ENCODE data around the gene ERBB4. TPM values are rescaled to one million over a fixed set of nuclear protein-coding genes. Genes with fewer than 3 reads are reported as not detected.

The ERBB4 gene
- total RNA-seq, 1 donor from 2014 or later = 9.9 TPM

- Histone ChIP-seq H3K9ac (ENCODE audit: low read depth in 1 of 3, low read length in 3 of 3) (no peak overlapping the region), H3K36me3 (ENCODE audit: control insufficient read depth in 3 of 3, insufficient read depth in 3 of 3, low read length in 3 of 3) (no peaks in the 10 kb centered on the region), H3K27ac (ENCODE audit: low read depth, low read length) (no peak overlapping the region), H3K4me3 (ENCODE audit: low read length in 3 of 3) (no peak overlapping the region), H3K9me3 (ENCODE audit: control insufficient read depth in 3 of 3, low read length in 3 of 3) (no peaks in the 10 kb centered on the region), H3K4me1 (ENCODE audit: control insufficient read depth in 3 of 3, insufficient read depth in 3 of 3, low read length in 3 of 3) (no peaks in the 10 kb centered on the region), H3K27me3 (ENCODE audit: control insufficient read depth in 3 of 3, insufficient read depth in 3 of 3, low read length in 3 of 3) (no peaks in the 10 kb centered on the region)
Measured at GRCh38 chr2:211748339-211748738, 790.3 kb downstream of the ERBB4 start.

DNA sequence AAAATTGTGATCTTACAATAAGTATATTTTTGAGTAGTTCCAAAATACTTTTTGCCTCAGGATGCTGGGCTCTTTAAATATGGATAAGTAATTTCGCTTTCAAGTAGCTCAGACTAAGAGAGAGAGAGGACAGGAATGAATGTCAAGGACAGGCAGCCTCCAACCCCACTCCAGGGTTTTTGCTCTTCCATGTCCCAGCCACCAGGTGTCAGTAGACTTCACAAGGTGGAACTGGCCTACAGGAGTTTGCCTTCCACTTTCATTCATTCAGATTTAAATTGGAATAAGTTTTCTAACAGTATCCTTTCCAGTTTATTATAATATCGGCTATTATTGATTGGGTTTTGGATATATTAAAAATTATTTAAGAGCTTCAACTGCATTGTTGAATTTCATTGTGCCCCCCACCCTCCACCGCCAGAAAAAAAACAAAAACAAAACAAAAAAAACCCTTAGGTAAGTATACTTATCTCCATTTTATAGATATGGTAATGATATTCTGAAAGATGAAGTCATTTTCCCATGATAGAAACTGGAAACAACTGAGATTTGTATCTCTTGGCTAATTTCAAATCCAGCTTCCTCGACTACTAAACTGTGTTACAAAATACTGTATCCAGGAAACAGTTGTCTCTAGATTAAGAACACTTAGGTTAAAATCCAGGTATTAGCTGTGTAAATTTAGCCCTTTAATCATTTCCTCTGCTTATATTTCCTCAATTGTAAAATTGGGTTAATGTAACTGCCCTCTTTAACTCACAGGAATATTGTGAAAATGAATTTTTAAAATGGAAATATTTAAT lies 793.1 kb downstream of the ERBB4 start:
- Histone ChIP-seq H3K9ac (ENCODE audit: low read depth in 1 of 3, low read length in 3 of 3) (no peak overlapping the region), H3K4me1 (ENCODE audit: control insufficient read depth in 3 of 3, insufficient read depth in 3 of 3, low read length in 3 of 3) (no peaks in the 10 kb centered on the region), H3K27ac (ENCODE audit: low read depth, low read length) (no peak overlapping the region), H3K36me3 (ENCODE audit: control insufficient read depth in 3 of 3, insufficient read depth in 3 of 3, low read length in 3 of 3) (no peaks in the 10 kb centered on the region), H3K4me3 (ENCODE audit: low read length in 3 of 3) (no peak overlapping the region), H3K27me3 (ENCODE audit: control insufficient read depth in 3 of 3, insufficient read depth in 3 of 3, low read length in 3 of 3) (no peaks in the 10 kb centered on the region), H3K9me3 (ENCODE audit: control insufficient read depth in 3 of 3, low read length in 3 of 3) (no peaks in the 10 kb centered on the region)

DNA sequence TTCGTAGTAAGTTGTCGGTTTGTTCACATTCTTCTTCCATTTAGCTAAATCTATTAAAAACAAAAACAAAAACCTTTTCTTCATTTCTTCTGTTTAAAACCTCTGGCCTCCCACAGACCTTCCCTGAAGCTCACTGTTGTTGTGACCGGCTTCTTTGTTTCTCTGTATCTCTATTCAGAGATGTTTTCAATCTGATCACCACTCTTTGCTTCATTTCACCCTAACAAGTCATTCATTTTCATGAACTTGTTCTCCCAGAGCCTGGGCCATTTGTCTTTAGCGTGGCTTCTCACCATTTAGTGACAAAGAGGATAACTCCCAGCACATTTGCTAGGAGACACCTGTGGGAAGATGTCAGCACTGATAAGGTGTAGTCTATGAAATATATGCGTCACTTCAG lies 794.2 kb downstream of the ERBB4 start:
- H3K9ac ChIP-seq (ENCODE audit: low read depth in 1 of 3, low read length in 3 of 3) = no peak overlapping the region
- H3K27me3 ChIP-seq (ENCODE audit: control insufficient read depth in 3 of 3, insufficient read depth in 3 of 3, low read length in 3 of 3) = no peaks in the 10 kb centered on the region
- H3K4me1 ChIP-seq (ENCODE audit: control insufficient read depth in 3 of 3, insufficient read depth in 3 of 3, low read length in 3 of 3) = no peaks in the 10 kb centered on the region
- H3K36me3 ChIP-seq (ENCODE audit: control insufficient read depth in 3 of 3, insufficient read depth in 3 of 3, low read length in 3 of 3) = no peaks in the 10 kb centered on the region
- H3K4me3 ChIP-seq (ENCODE audit: low read length in 3 of 3) = no peak overlapping the region
- H3K9me3 ChIP-seq (ENCODE audit: control insufficient read depth in 3 of 3, low read length in 3 of 3) = no peaks in the 10 kb centered on the region
- H3K27ac ChIP-seq (ENCODE audit: low read depth, low read length) = no peak overlapping the region

GRCh38 chr2:211741966-211742365 lies 796.6 kb downstream of the ERBB4 start:
- Histone ChIP-seq H3K9ac (ENCODE audit: low read depth in 1 of 3, low read length in 3 of 3) (no peak overlapping the region), H3K27ac (ENCODE audit: low read depth, low read length) (no peak overlapping the region), H3K4me3 (ENCODE audit: low read length in 3 of 3) (no peak overlapping the region), H3K9me3 (ENCODE audit: control insufficient read depth in 3 of 3, low read length in 3 of 3) (no peaks in the 10 kb centered on the region), H3K4me1 (ENCODE audit: control insufficient read depth in 3 of 3, insufficient read depth in 3 of 3, low read length in 3 of 3) (no peaks in the 10 kb centered on the region), H3K36me3 (ENCODE audit: control insufficient read depth in 3 of 3, insufficient read depth in 3 of 3, low read length in 3 of 3) (no peaks in the 10 kb centered on the region), H3K27me3 (ENCODE audit: control insufficient read depth in 3 of 3, insufficient read depth in 3 of 3, low read length in 3 of 3) (no peaks in the 10 kb centered on the region)

DNA sequence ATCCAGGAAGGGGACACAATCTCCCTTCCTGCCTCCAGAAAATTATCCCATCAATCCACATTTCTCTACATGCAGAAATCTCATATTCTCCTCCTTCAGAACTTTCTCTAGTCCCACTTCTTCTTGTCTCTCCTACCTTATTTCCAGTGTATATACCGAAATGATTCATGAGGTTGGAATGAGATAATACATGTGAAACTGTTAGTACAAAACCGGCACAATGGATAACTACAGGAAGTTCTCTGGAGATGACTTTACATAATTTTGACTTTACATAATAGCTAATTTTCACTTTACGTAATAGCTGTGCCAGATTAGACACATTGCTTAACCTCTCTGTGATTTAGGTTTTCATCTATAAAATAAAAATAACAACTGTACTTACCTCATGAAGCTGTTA lies 801.3 kb downstream of the ERBB4 start:
- Histone ChIP-seq H3K9ac (ENCODE audit: low read depth in 1 of 3, low read length in 3 of 3) (no peak overlapping the region), H3K27me3 (ENCODE audit: control insufficient read depth in 3 of 3, insufficient read depth in 3 of 3, low read length in 3 of 3) (no peaks in the 10 kb centered on the region), H3K4me3 (ENCODE audit: low read length in 3 of 3) (no peak overlapping the region), H3K27ac (ENCODE audit: low read depth, low read length) (no peak overlapping the region), H3K9me3 (ENCODE audit: control insufficient read depth in 3 of 3, low read length in 3 of 3) (no peaks in the 10 kb centered on the region), H3K4me1 (ENCODE audit: control insufficient read depth in 3 of 3, insufficient read depth in 3 of 3, low read length in 3 of 3) (no peaks in the 10 kb centered on the region), H3K36me3 (ENCODE audit: control insufficient read depth in 3 of 3, insufficient read depth in 3 of 3, low read length in 3 of 3) (no peaks in the 10 kb centered on the region)

- Histone ChIP-seq H3K4me1 (ENCODE audit: control insufficient read depth in 3 of 3, insufficient read depth in 3 of 3, low read length in 3 of 3) (no peaks in the 10 kb centered on the region), H3K4me3 (ENCODE audit: low read length in 3 of 3) (no peak overlapping the region), H3K9me3 (ENCODE audit: control insufficient read depth in 3 of 3, low read length in 3 of 3) (no peaks in the 10 kb centered on the region), H3K27ac (ENCODE audit: low read depth, low read length) (no peak overlapping the region), H3K9ac (ENCODE audit: low read depth in 1 of 3, low read length in 3 of 3) (no peak overlapping the region), H3K27me3 (ENCODE audit: control insufficient read depth in 3 of 3, insufficient read depth in 3 of 3, low read length in 3 of 3) (no peaks in the 10 kb centered on the region), H3K36me3 (ENCODE audit: control insufficient read depth in 3 of 3, insufficient read depth in 3 of 3, low read length in 3 of 3) (no peaks in the 10 kb centered on the region)
Measured at GRCh38 chr2:211730215-211730614, 808.4 kb downstream of the ERBB4 start.

- Histone ChIP-seq H3K4me1 (ENCODE audit: control insufficient read depth in 3 of 3, insufficient read depth in 3 of 3, low read length in 3 of 3) (no peaks in the 10 kb centered on the region), H3K9ac (ENCODE audit: low read depth in 1 of 3, low read length in 3 of 3) (no peak overlapping the region), H3K27me3 (ENCODE audit: control insufficient read depth in 3 of 3, insufficient read depth in 3 of 3, low read length in 3 of 3) (no peaks in the 10 kb centered on the region), H3K36me3 (ENCODE audit: control insufficient read depth in 3 of 3, insufficient read depth in 3 of 3, low read length in 3 of 3) (no peaks in the 10 kb centered on the region), H3K4me3 (ENCODE audit: low read length in 3 of 3) (no peak overlapping the region), H3K27ac (ENCODE audit: low read depth, low read length) (no peak overlapping the region), H3K9me3 (ENCODE audit: control insufficient read depth in 3 of 3, low read length in 3 of 3) (no peaks in the 10 kb centered on the region)
Measured at GRCh38 chr2:211729433-211729832, 809.2 kb downstream of the ERBB4 start.

DNA sequence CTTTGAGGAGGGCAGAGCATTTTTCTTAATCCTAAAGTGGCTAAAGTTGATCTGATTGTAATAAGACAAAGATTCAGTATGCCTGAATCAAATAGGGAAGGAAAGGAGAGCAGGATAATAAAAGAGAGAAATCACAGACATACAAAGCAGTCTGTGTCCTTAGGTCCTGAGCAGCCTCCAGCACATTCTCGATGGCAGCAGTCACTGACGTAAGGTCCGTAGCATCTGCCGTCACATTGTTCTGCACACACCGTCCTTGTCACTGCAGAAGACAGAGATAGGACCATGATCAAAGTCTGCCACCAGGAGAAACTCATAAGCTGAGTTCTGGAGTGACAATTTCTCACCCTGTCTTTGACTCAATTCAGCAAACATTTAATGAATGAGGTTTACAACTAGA lies 813.7 kb downstream of the ERBB4 start:
- Histone ChIP-seq H3K36me3 (ENCODE audit: control insufficient read depth in 3 of 3, insufficient read depth in 3 of 3, low read length in 3 of 3) (no peaks in the 10 kb centered on the region), H3K27me3 (ENCODE audit: control insufficient read depth in 3 of 3, insufficient read depth in 3 of 3, low read length in 3 of 3) (no peaks in the 10 kb centered on the region), H3K4me1 (ENCODE audit: control insufficient read depth in 3 of 3, insufficient read depth in 3 of 3, low read length in 3 of 3) (no peaks in the 10 kb centered on the region), H3K27ac (ENCODE audit: low read depth, low read length) (no peak overlapping the region), H3K9ac (ENCODE audit: low read depth in 1 of 3, low read length in 3 of 3) (no peak overlapping the region), H3K9me3 (ENCODE audit: control insufficient read depth in 3 of 3, low read length in 3 of 3) (no peaks in the 10 kb centered on the region), H3K4me3 (ENCODE audit: low read length in 3 of 3) (no peak overlapping the region)

GRCh38 chr2:211723398-211723797 lies 815.2 kb downstream of the ERBB4 start:
- H3K36me3 ChIP-seq (ENCODE audit: control insufficient read depth in 3 of 3, insufficient read depth in 3 of 3, low read length in 3 of 3) = no peaks in the 10 kb centered on the region
- no peaks in the 10 kb centered on the region for H3K4me1 ChIP-seq (ENCODE audit: control insufficient read depth in 3 of 3, insufficient read depth in 3 of 3, low read length in 3 of 3)
- no peak overlapping the region for H3K4me3 ChIP-seq (ENCODE audit: low read length in 3 of 3)
- H3K27ac ChIP-seq (ENCODE audit: low read depth, low read length) = no peak overlapping the region
- no peaks in the 10 kb centered on the region for H3K27me3 ChIP-seq (ENCODE audit: control insufficient read depth in 3 of 3, insufficient read depth in 3 of 3, low read length in 3 of 3)
- no peak overlapping the region for H3K9ac ChIP-seq (ENCODE audit: low read depth in 1 of 3, low read length in 3 of 3)
- no peaks in the 10 kb centered on the region for H3K9me3 ChIP-seq (ENCODE audit: control insufficient read depth in 3 of 3, low read length in 3 of 3)

DNA sequence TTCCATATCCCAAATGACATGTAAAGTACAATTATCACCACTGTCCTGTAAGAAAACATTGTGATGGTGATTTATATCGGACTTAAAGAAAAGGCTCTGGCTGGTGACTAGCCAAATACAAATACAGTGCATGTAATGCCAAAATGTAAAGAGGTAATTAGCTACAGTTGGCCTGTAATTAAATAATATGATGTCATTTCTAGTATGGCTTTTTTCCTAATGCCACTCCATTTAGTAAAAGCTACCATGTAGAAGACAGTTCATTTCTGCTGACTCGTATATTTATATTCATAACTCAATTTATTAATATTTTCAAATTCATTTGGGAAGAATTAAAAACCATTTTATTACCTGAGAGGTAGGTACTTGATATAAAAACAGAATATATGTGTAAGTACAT lies 815.7 kb downstream of the ERBB4 start:
- Histone ChIP-seq H3K36me3 (ENCODE audit: control insufficient read depth in 3 of 3, insufficient read depth in 3 of 3, low read length in 3 of 3) (no peaks in the 10 kb centered on the region), H3K4me1 (ENCODE audit: control insufficient read depth in 3 of 3, insufficient read depth in 3 of 3, low read length in 3 of 3) (no peaks in the 10 kb centered on the region), H3K27ac (ENCODE audit: low read depth, low read length) (no peak overlapping the region), H3K4me3 (ENCODE audit: low read length in 3 of 3) (no peak overlapping the region), H3K27me3 (ENCODE audit: control insufficient read depth in 3 of 3, insufficient read depth in 3 of 3, low read length in 3 of 3) (no peaks in the 10 kb centered on the region), H3K9ac (ENCODE audit: low read depth in 1 of 3, low read length in 3 of 3) (no peak overlapping the region), H3K9me3 (ENCODE audit: control insufficient read depth in 3 of 3, low read length in 3 of 3) (no peaks in the 10 kb centered on the region)

All from skeletal muscle tissue (tissue), 4 donors.